Osteocyte (in vitro differentiated cells): ENCODE data around the gene RBMS1. TPM values are rescaled to one million over a fixed set of nuclear protein-coding genes. Genes with fewer than 3 reads are reported as not detected.
"Not testable (repeated sequence)": the region's sequence is repeated elsewhere in the genome, so short reads cannot be mapped to it uniquely, and the experiment has no call there.

Experiments used
- DNase-seq: peaks from one replicate; pipeline ENCODE4 v3.0.0; 2021; ENCODE audit warnings: mixed read lengths; ENCODE audit not compliant: unreplicated experiment; ENCODE audit errors: extremely low spot score
- H3K27ac Mint-ChIP-seq: one replicate; pipeline ENCODE4 v1.8.0; 2021; ENCODE audit warnings: mild to moderate bottlenecking, mixed read lengths; ENCODE audit not compliant: unreplicated experiment
- H3K27me3 Mint-ChIP-seq: one replicate; pipeline ENCODE4 v1.8.0; 2021; ENCODE audit warnings: mixed read lengths; ENCODE audit not compliant: unreplicated experiment
- H3K36me3 Mint-ChIP-seq: one replicate; pipeline ENCODE4 v1.8.0; 2021; ENCODE audit warnings: mixed read lengths; ENCODE audit not compliant: unreplicated experiment
- H3K4me1 Mint-ChIP-seq: one replicate; pipeline ENCODE4 v1.8.0; 2021; ENCODE audit warnings: mixed read lengths; ENCODE audit not compliant: unreplicated experiment
- H3K4me3 Mint-ChIP-seq: one replicate; pipeline ENCODE4 v1.8.0; 2021; ENCODE audit warnings: mild to moderate bottlenecking, moderate library complexity, mixed read lengths; ENCODE audit not compliant: unreplicated experiment
- H3K9me3 Mint-ChIP-seq: one replicate; pipeline ENCODE4 v1.8.0; 2021; ENCODE audit warnings: mixed read lengths; ENCODE audit not compliant: unreplicated experiment
- total RNA-seq: library from RNA; stranded (reverse); gene quantifications from 2 replicates; pipeline ENCODE4 v1.2.1, GENCODE V29; 2021
- TF ChIP-seq, protein P1 (sequence below): fragments of 200-600 bp; sonication (generic); IDR thresholded peaks from 2 replicates; pipeline ENCODE4 v1.5.0; 2021; ENCODE audit warnings: antibody characterized with exemption, mild to moderate bottlenecking, moderate library complexity

Gene RBMS1
- total RNA-seq, 1 donor from 2014 or later = 169 TPM

DNA sequence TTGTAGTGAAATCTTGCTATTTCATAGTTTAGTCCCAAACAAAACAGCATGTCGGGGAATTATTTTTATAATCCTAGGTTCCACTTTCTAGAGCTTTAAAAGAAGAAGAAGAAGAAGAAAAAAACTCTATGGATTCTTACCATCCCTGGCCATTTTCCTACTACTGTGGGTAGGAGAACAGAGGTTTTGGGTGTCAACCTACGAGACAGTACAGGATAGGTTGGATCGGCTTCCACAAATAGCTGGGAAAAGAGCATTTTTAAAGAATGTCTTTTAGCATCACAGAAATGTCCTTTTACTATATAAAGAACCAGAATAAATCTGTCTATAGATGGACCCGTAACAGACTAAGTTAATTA is 65.2 kb downstream of the RBMS1 start:
- peaks cover 6% of the 10 kb centered on the region for H3K9me3 Mint-ChIP-seq
- TF ChIP-seq, protein P1, sequence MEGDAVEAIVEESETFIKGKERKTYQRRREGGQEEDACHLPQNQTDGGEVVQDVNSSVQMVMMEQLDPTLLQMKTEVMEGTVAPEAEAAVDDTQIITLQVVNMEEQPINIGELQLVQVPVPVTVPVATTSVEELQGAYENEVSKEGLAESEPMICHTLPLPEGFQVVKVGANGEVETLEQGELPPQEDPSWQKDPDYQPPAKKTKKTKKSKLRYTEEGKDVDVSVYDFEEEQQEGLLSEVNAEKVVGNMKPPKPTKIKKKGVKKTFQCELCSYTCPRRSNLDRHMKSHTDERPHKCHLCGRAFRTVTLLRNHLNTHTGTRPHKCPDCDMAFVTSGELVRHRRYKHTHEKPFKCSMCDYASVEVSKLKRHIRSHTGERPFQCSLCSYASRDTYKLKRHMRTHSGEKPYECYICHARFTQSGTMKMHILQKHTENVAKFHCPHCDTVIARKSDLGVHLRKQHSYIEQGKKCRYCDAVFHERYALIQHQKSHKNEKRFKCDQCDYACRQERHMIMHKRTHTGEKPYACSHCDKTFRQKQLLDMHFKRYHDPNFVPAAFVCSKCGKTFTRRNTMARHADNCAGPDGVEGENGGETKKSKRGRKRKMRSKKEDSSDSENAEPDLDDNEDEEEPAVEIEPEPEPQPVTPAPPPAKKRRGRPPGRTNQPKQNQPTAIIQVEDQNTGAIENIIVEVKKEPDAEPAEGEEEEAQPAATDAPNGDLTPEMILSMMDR = no peak
- no peaks in the 10 kb centered on the region for H3K27me3 Mint-ChIP-seq
- H3K4me3 Mint-ChIP-seq = peak overlapping the region; percentile 66
- H3K27ac Mint-ChIP-seq = peak overlapping the region; percentile 95
- H3K4me1 Mint-ChIP-seq = peaks cover 58% of the 10 kb centered on the region
- peaks cover 19% of the 10 kb centered on the region for H3K36me3 Mint-ChIP-seq
- DNase-seq = no peak

DNA sequence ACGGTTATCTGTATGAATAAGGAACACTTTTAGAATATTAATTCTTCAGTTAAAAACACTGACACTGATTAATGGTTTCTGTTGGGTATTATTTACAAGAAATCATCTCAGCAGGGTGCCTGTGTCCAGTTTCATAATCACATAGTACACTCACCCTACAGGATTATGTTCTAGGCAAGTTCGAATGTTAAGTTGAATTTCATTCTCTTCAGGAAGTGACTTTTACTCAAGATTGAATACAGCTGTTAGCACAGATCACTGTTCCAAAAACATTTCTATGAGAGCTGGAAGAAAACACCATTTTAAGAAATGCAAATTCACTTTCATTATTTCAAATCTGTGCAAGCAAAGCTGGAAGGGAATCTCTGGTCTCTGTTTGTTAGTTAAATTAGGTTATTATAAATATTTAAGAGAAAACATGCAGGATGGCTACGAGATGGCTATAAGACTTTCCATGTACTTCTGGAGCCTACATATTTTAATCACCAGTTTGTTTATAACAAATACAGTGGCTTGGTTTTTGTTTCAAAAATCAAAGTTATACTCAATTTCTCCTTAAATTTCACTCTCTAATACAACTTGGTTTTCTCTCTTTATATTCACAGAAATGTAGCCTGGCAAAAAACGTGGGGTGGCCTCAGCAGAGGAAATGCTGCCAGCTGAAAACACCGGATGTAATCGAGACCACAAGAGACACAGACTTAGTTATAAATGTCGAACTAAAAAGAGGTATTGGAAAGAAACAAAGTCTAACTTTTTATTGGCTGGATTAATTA is 65.8 kb downstream of the RBMS1 start:
- no peak for DNase-seq
- Mint-ChIP-seq H3K4me1 (peaks cover 62% of the 10 kb centered on the region), H3K36me3 (peaks cover 22% of the 10 kb centered on the region), H3K27me3 (no peaks in the 10 kb centered on the region), H3K9me3 (peaks cover 6% of the 10 kb centered on the region), H3K4me3 (peak overlapping the region; percentile 66), H3K27ac (peak overlapping the region; percentile 95)
- TF ChIP-seq, protein P1 = no peak

DNA sequence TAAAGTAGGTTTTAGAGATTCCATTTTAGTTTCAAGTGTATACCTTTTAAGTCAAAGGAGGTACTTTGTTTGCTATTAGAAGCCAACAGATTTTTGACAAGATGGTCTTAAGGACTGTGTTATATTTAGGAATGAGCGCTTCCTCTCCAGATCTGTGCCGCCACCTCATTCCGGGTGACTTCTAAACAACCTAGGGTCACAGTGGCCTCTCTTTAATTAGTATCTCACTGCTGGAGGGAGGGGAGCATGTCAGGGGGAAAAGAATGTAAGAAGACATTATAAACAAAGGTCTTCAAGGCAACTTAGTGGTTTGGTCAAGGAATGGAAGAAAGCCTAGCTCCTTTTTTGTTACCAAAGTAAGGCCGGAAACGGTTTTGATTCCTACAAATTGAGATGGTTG is 67.0 kb downstream of the RBMS1 start:
- H3K9me3 Mint-ChIP-seq = peaks cover 6% of the 10 kb centered on the region
- H3K36me3 Mint-ChIP-seq = peaks cover 24% of the 10 kb centered on the region

DNA sequence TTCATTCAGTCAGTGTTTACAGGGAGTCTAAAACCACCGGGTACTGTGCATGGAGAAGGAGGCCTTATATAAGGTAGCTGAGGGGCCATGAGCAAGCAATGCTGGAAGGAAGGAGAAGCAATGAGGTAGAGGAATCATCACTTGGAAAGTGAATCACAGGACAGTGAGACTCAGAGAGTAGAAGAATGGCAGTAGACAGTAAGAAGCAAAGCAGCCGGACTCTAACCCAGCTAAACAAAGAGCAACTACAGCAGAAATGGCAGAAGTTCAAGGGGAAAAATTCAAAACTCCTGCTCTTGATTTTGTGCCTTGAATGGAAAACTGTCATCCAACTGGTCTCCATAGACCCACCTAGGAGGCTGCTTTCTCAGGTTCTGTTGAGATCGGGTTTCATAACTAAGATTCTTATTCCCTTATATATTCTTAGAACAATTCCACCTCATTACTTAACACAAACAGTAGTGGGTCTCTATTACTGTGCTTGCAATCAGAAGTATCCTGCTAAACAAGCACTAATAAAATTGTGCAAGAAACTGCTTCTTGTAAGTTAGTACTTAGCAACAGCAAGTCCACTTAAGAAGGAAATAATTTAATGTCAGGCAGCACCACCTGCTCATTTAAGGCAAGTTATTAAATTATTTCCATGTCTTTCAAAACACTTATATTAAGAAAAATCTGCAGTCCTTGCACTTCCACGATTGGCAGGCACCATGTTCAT is 68.0 kb downstream of the RBMS1 start:
- H3K4me1 Mint-ChIP-seq = peaks cover 55% of the 10 kb centered on the region
- H3K27me3 Mint-ChIP-seq = no peaks in the 10 kb centered on the region
- DNase-seq = no peak
- H3K36me3 Mint-ChIP-seq = peaks cover 21% of the 10 kb centered on the region
- H3K27ac Mint-ChIP-seq = peak overlapping the region; percentile 45
- no peak overlapping the region for H3K4me3 Mint-ChIP-seq
- TF ChIP-seq, protein P1 = no peak
- peaks cover 4% of the 10 kb centered on the region for H3K9me3 Mint-ChIP-seq

More for the DNA sequence above, 67.0 kb downstream of the RBMS1 start:
- Mint-ChIP-seq H3K27me3 (no peaks in the 10 kb centered on the region), H3K4me3 (no peak overlapping the region), H3K4me1 (peaks cover 59% of the 10 kb centered on the region), H3K27ac (peak overlapping the region; percentile 78)
- TF ChIP-seq, protein P1 = no peak
- DNase-seq = no peak

DNA sequence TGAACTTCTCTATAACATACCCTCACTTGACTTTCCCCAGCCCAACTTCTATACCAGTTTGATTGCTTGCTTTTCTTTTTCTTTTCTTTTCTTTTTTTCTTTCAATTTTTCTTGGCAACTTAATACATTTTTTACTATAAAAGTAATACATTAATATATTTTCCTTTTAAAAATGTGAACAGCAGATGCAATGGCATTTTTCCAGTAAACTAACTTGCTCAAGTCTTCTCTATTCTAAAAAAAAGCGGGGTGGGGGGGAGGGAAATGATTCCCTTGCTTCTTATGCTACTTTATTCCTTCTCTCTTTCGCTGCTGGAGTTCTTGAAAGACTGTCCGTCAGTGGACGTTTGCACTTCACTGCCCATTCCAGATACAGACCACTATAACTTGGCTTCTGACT is 70.5 kb downstream of the RBMS1 start:
- Mint-ChIP-seq H3K4me3 (no peak overlapping the region), H3K4me1 (peaks cover 62% of the 10 kb centered on the region)

DNA sequence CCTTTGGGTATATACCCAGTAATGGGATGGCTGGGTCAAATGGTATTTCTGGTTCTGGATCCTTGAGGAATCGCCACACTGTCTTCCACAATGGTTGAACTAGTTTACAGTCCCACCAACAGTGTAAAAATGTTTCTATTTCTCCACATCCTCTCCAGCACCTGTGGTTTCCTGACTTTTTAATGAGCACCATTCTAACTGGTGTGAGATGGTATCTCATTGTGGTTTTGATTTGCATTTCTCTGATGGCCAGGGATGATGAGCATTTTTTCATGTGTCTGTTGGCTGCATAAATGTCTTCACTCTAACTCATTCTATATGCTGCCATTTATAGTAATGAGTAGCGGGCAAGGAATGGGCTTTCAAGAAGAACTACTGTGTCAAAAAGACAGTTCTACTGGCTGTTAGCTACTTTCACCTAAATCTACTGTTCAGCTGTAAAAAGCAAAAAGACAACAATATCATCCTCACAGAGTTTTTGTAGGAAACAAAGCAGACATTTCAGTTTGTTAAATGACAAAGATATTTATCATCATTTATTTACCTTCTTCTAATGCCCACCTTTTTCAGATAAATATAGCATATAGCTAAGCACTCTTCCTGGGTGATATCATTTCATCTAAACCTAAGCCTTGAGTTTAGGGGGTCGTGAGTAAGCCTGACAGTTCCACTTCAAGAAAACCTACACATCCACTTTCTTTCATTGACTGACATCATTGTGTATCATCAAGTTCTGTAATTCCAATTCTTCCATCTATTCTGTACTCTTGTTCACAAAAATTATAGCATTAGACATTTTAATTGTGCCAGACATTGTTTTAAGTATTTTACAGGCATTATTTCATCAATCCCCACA is 71.7 kb downstream of the RBMS1 start:
- peaks cover 63% of the 10 kb centered on the region for H3K4me1 Mint-ChIP-seq
- H3K4me3 Mint-ChIP-seq, H3K27me3 Mint-ChIP-seq, DNase-seq, H3K9me3 Mint-ChIP-seq, H3K27ac Mint-ChIP-seq: not testable (repeated sequence)
- peaks cover 12% of the 10 kb centered on the region for H3K36me3 Mint-ChIP-seq

More for the DNA sequence above, 70.5 kb downstream of the RBMS1 start:
- H3K27ac Mint-ChIP-seq = peak overlapping the region; percentile 24
- TF ChIP-seq, protein P1 = no peak
- no peak for DNase-seq
- H3K9me3 Mint-ChIP-seq = no peaks in the 10 kb centered on the region
- H3K36me3 Mint-ChIP-seq = peaks cover 12% of the 10 kb centered on the region
- no peaks in the 10 kb centered on the region for H3K27me3 Mint-ChIP-seq
